GM23338 (cell line): ENCODE results near the gene GCNT1.

Source experiments
- CREB1 ChIP-seq: fragments of 250-450 bp; sonication (Bioruptor Pico); IDR thresholded peaks from 2 replicates; pipeline ENCODE4 v1.5.0; 2020; ENCODE audit warnings: low read depth, mild to moderate bottlenecking, moderate library complexity
- CTCF ChIP-seq, 2 experiments: fragments of 200-600 bp in 1 of 2; sonication (generic) in 1 of 2; conservative IDR thresholded peaks; 2 replicates each; pipeline versions ENCODE4 v1.5.1 to v1.6.1; 2016 to 2017; ENCODE audit warnings: antibody characterized with exemption in 2 of 2, low read depth in 2 of 2, mild to moderate bottlenecking in 2 of 2, moderate library complexity in 1 of 2
- EZH2 ChIP-seq: fragments of 200-600 bp; sonication (generic); IDR thresholded peaks from one replicate; pipeline ENCODE4 v1.8.0; 2017; ENCODE audit warnings: antibody characterized with exemption, mild to moderate bottlenecking, low read depth; ENCODE audit not compliant: unreplicated experiment
- EZH2phosphoT487 ChIP-seq: fragments of 200-600 bp; sonication (generic); IDR thresholded peaks from one replicate; pipeline ENCODE4 v1.8.1; 2018; ENCODE audit warnings: antibody characterized with exemption; ENCODE audit not compliant: unreplicated experiment
- POLR2AphosphoS5 ChIP-seq: IDR thresholded peaks from 2 replicates; pipeline ENCODE4 v1.6.1; 2016; ENCODE audit warnings: antibody characterized with exemption, low read depth

GRCh38 chr9:76478226-76478625 is 19.2 kb downstream of the GCNT1 start:
- TF ChIP-seq CTCF (conservative IDR thresholded peaks at IDR 0.05; ENCODE audit: low read depth in 2 of 2) (no peak), EZH2phosphoT487 (no peak), POLR2AphosphoS5 (no peak), EZH2 (no peak), CREB1 (CRISPR knock-in tag) (no peak)
